HG03280 (cell line): Measurements from ENCODE around the gene MACROD2.
"Not testable (repeated sequence)": the region's sequence is repeated elsewhere in the genome, so short reads cannot be mapped to it uniquely, and the experiment has no call there.

ENCODE experiments used
- ATAC-seq: cut with Tn5 transposase; IDR thresholded peaks from one replicate; pipeline ENCODE4 v1.9.1; 2021; ENCODE audit warnings: mild to moderate bottlenecking, moderate library complexity; ENCODE audit not compliant: unreplicated experiment

MACROD2 gene

DNA sequence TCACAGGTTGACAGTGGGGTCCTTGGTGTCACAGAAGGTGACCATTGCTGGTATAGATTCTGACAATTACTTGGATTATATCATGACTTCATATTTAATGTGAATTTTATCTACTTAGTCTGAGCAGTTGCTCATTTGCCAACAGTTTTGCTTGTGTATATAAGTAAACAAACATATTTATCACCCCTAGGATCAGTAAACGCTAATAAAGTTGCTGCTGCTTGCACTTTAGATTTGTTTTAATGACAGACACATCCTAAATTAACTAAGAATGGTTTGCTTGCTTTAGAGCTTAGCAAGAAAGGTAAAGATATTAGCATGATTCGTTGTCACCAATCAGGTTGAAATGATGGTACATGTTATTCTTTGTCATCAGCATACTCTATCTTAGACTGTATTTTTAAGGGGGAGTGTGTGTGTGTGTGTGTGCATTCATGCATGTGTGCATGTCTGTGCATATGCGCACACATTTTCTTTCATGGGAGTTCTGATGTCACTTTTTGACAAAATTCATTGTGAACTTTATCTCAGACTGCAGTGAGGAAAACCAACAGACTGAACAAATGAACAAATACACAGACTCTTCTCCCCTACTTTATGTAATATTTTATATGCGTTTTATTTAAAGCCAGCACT is 1124.7 kb downstream of the MACROD2 start:
- ATAC-seq: no peak

DNA sequence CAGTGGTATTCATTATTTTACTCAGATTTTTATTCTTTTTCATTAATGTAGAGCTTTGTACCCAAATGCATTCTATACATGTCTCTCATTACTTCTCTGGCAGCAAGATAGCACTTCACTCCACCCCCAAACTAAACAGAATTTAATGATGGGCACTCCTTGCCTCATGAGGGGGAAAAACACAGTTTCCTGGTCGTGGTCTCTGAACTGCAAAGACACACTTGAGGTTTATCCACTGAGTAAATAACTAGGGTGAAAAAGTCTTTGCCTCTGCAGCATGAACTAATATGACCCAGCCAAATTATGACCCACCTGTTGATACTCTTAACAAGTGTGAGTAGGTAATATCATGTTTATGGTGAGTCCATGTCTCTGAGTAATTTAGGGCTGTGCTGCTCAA is 1127.3 kb downstream of the MACROD2 start:
- ATAC-seq: no peak

DNA sequence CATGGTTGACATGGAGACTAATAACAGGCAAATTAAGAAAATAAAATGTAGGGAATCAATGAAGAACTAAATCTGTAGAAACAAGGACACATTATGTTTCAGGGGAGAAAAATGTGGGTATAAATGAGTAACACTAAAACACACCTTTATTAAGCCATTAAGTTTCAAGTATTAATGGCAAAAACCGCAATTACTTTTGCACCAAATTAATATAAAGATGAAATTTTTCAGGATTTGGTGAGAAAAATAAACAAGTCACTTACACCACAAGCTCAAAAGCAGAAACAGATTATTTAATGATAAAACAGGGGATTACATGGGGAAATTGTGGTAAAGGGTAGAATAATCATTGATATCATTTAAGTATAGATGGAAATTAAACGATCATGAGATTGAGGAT is 1135.9 kb downstream of the MACROD2 start:
- ATAC-seq: no peak

DNA sequence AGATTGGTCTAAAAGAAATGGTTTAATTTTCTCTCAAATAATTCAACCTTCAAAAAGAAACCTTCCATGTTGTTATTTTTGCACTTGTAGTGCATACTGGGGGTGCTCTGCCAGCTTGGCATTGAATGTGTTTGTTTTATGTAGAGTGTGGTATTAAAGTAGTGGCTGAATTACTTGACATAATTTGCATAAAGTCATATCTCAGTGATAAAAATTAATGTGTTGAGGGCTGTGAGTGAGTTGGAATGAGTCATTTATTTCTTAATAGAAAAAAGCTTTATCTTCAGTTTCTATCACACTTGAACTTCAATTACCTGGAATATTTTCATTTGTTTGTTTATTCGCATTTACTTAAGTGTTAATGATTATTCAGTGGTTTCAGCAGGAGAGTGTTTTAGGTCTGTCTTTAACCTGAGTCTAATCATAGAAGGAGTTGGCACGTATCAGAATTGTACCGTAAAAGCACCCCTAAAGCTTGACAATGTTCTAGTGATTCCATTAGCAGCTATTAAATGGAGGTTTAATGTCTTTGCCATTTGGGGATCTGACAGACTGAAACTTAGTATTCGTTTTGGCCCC is 1143.3 kb downstream of the MACROD2 start:
- ATAC-seq: no peak

DNA sequence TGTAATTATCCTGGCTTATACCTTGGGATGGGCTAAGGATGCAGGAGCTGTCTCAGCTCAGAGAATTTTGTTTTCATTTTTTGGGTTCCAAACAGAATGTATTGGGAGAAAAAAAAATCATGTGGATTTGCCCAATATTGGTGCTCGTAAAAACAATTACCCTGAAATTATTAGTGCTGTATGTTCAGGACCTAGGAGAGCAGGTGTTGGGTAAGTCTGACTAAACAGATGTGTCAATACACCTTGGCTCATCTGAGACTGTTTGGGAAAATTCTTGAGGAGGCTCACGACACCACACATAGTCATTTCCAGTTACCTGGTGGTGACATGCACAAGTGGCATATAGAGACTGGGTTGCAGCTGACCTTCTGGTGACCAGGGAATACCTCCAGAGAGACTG is 1144.2 kb downstream of the MACROD2 start:
- no peak for ATAC-seq

DNA sequence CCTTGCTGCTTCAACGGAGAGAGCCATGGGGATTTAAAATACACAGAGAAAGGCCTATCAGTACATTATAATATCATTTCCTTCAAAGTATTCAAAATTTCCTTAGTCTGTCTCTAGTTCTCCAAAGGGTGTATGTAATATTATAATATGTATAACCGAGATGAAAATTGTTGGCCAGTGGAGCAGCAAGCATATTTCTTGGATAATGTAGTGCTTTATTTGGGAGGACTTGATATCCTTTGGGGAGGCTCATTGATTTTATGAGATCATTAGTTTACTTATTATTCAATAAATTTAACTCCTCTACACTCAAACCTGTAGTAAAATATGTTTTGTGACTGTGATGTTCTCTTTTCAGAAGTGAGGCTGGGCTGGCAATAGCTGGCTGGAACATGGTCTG is 1145.0 kb downstream of the MACROD2 start:
- ATAC-seq: no peak

DNA sequence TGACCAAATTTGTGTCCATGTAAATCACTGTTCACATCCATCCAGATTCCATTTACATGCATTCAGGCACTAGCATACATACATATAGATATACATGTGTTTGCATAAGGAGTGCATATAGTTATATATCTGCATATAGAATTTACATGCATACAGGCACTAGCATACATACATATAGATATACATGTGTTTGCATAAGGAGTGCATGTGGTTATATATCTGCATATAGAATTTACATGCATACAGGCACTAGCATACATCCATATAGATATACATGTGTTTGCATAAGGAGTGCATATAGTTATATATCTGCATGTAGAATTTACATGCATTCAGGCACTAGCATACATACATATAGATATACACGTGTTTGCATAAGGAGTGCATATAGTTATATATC is 1145.6 kb downstream of the MACROD2 start:
- not testable (repeated sequence) for ATAC-seq

DNA sequence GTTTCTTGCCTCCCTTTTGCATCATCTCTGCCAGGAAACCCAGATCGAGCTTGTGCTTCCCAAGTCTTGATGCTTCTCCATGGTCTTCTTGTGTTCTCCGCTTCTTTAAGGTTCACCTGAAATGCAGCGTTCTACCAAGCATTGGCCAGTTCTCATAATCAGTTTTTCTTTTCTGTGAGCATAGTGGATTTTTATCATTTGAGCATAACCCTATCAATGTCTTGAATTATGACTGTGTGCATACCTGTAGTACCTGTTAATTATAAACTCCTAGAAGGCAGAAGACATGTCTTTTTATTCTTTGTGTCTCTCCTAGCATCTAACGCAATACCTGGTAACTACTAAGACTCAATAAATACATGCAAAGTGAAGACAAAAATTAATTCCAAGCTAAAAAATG is 1146.5 kb downstream of the MACROD2 start:
- ATAC-seq: no peak

DNA sequence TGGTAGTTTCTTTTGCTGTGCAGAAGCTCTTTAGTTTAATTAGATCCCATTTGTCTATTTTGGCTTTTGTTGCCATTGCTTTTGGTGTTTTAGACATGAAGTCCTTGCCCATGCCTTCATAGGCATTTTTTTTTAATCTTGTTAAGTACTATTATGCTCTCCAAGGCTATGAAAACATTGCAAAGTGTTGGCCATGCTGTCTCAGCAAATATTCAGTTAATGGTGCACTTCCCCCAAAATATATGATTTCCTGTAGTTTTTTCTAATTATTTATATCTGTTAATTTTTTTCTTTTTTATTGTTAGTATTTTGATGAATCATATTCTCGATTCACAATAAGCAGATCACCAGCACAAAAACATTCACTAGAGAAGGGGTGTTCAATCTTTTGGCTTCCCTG is 1148.2 kb downstream of the MACROD2 start:
- no peak for ATAC-seq

DNA sequence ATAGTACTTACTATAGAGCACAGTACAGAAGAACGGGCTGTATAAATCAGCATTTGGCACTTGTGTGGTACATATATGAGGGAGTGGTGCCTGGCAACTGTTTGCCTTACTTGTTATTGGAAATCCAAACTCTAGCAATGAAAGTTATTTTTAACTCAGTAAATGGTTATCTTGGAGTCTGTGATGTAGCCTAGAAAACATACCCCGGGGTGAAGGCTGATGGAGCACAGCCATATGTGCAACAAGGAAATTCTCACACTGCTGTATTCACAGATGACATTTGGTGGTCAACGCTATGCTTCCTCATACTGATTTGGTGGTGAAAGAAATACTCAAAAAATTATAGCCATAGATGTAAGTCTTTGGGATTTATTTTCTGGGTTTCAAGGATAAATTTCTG is 1149.6 kb downstream of the MACROD2 start:
- no peak for ATAC-seq

DNA sequence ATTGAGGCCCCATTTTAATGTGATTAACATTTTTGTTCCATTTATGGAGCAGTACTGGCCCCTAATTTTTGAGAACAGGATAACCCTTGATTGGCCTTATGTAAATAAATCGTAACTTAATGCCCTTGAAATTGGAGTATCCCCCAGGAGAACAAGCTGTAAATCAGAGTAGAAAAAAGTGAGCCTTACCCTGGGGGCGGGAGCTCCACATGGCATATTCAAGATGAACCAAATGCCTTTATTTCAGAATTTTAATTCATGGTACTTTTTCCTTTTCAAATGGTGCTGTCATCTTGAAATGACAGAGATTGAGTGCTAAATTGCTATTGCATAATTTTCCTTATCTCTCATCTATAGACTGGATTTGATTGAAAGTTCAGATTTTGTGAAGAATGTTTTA is 1151.6 kb downstream of the MACROD2 start:
- ATAC-seq: no peak

DNA sequence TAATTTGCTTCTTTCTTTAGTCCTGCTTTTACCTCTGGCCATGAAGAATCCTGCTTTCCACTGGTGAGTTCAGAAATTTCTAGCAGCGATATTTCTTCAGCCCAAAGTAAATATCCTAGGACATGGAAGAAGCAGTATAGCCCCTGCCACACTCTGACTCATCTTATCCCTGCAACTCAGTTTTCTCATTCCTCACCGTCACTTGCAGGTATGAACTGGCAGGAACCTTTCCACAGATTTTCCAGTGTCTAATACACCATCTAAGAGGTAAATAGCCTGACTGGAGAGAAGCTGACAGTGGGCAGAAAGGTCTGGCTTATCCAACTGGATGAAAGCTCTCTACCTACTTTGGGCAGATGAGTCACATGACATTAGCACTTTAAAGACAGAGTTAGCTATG is 1158.8 kb downstream of the MACROD2 start:
- no peak for ATAC-seq

DNA sequence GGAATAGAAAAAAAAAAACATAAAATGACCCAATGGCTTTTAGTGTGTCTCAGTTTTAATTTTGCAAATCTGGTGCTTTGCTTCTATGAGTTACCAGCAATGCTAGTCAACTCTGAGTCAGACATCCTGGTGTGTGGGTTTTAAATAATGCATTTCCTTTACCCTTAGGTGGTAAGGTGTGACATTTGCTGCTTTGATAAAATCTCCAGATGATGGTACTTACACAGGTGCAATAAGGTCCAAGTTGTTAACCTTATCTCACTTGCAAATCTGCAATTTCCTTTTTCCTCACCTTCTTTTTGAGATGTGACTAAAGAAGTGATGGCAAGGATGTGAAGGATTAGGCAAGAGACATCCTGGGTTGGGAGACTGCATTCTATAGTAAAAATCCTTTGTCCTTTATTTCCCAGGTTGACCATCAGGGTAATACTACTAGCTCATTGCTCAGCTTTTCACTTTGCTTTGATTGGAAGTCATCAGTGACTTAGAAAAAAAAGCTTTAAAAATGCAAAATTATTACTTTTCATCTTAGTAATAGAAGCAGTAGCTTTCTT is 1160.6 kb downstream of the MACROD2 start:
- no peak for ATAC-seq

DNA sequence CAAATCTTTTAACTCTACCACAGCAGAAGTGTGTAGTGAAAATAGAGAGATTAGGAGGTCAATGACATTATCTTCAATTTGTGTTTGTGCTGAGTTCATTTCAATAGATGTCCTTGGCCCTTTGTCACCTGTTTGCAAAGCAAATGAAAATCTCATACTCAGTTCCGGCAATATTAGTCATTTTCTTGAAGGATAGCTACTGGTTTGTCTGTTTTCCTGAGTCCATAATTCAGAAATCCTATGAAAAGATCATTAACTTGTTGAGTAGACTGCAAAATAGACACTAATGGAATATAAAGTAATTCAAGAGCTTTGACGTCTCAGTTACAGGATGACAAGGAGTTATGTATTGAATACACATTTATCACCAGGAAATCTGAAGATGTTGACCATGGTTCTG is 1163.2 kb downstream of the MACROD2 start:
- no peak for ATAC-seq

DNA sequence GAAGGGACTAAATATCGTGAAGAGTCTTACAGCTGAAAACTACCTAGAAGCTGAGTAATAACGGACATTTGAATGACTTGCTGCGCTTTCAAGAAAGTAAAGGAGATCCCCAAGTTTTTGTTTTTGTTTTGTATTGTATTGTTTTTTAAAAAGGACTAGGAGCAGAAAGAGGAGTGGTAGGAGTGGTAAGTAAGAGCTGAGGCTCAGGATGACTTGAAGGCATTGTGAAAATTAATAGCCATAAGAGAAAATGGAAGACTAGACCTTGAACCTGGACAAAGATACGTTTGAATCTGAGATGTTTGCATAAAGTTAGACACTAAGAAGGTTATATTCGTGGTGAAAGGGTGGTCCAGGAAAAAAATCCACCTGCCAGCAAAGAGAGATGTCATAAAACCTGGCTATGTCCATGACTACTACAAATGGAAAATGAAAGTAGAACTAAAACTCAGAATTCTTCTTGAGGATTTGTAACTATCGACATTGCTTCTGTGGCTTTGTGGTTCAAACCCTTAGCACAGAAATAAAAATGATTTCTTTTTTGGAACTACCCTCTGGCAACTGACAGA is 1166.8 kb downstream of the MACROD2 start:
- no peak for ATAC-seq

DNA sequence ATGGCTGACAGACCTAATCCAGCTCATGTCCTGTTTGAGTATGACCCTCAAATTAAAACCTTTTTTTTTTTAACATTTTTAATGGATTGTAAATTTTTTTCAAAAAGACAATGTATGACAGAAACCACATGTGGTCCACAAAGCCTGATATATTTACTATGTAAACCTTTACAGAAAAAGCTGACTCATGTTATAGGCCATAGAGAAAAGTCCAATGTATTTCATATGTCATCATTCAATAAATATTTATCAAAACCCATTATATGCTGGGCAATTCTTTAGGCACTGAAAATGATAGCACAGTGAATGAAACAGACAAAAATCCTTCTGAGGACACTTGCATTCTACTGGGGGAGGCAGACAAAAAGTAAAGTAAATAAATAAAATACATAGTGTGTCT is 1168.3 kb downstream of the MACROD2 start:
- no peak for ATAC-seq

DNA sequence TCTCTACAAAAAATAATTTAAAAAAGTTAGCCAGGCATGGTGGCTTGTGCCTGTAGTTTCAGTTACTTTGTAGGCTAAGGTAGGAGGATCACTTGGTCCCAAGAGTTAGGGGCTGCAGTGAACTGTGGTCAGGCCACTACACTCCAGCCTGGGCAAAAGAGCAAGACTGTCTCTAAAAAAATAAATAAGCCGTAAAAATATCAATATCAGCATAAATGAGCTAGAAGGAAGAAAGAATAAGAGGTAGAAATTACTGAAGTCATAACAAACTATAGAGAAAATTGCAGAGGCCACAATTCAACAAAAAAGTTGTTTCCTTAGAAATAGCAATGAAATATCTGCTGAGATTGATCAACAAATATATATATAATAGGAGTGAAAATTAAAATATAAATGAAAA is 1169.4 kb downstream of the MACROD2 start:
- ATAC-seq: no peak

DNA sequence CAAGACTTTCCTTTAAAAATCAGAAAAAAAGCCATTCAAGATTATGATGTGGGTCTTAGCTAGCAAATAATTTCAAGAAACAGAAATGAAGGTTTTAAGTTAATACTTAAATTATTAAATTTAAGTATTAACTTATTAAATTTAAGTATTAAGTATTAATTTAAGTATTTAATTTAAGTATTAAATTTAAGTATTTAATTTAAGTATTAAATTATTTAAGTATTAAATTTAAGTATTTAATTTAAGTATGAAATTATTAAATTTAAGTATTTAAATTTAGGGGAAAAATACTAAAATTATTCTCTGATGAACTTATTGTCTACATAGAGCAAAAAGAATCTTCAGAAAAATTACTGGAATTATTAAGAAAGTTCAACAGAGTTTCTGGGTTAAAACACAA is 1171.4 kb downstream of the MACROD2 start:
- no peak for ATAC-seq

DNA sequence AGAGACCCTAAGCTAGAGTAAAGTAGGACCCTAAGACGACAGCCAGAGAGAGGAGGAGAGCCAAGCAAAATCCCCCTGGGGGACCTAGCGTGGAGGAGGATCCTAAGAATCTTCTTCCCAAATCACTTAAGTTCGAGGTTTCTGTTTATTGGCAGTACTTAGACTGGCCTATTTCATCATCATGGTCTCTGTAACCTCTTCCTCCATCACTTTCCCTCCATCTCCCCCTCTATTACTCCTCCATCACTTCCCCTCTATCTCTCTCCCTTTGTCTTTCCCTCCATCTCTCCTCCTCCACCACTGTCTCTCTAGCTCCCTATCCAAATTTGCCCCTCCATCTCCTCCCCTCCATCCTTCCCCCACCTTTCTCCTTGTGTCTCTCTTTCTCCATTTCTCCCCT is 1175.7 kb downstream of the MACROD2 start:
- ATAC-seq: no peak

DNA sequence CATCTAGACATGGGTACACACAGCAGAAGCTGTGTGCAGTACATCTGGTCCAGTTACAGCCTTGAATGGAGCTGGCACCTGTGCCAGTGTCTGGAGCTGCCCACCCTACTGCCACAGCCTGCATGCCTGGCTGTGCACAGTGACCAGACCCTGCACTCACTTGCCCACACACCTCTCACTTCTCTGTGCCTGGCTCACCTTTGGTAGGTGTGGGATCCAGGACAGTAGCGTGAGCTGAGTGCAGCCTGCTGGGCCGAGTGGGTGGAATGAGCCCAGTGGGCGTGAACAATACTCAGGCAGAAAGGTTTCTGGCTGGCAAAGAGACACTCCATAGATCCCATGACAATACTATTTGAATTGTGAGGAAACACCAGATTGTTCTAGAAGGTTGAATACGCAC is 1181.6 kb downstream of the MACROD2 start:
- ATAC-seq: no peak

DNA sequence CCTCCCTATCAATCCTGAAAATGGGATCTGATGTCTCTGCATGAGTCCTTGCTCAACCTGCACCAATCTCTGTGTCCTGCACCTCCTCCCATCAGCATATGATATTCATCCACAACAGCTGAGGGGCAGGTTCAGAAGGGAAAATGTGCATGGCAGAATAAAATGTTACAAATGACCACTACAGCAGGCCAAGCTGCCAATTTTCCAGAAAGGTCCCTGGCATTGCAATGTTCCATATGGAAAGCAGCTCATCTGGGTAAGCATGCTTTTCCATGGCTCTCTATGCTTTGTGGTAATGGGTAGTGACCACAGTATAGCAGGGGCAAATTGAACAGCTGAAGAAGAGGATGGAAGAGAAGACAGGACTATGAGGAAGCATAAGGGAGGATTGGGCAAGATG is 1183.3 kb downstream of the MACROD2 start:
- no peak for ATAC-seq

DNA sequence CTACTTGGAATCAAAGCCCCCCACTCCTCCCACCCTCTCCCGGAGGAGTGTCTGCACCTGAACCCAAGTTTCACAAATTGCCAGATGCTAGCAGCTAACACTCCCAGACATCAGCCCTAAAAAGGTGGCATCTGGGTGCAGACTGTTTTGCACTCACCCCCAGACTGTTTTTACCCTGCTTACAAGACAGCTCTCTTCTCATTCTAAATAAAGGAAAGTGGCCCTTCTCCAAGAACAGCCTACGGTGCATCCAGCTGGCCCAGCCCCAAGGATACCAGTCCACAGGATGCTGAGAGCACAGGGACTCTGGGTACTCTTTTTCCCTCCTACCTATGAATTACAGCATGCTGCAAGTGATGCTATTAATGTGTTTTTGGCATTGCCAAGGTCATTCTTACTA is 1184.1 kb downstream of the MACROD2 start:
- ATAC-seq: no peak

DNA sequence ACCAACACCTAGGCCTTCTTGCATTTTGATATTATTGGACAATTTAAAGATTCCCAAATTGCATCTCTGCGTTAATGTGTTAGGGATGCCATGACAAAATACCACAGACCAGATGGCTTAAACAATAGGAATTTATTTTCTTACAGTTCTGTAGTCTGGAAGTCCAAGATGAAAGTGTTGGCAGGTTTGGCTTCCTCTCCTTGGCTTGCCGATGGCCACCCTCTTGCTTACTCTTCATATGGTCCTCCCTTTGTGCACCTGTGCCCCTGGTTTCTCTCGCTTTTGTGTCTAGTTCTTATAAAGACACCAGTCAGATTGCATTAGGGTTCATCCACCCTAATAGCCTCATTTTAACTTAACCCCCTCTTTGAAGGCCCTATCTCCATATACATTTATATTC is 1184.5 kb downstream of the MACROD2 start:
- ATAC-seq: no peak
